Activated CD8-positive, alpha-beta T cell treated with anti-CD3 and anti-CD28 coated beads for 36 hours (primary cell): Measurements from ENCODE around the gene NPS. TPM values are rescaled to one million over a fixed set of nuclear protein-coding genes. Genes with fewer than 3 reads are reported as not detected.

Experiments
- ATAC-seq: fragments of 200-7000 bp; cut with Tn5 transposase; one replicate; pipeline ENCODE4 v1.10.0; 2021; ENCODE audit warnings: mild to moderate bottlenecking, moderate library complexity
- CTCF ChIA-PET: fragments of 350-600 bp; sonication (Branson Sonifier 250); formaldehyde crosslinking; loops from one replicate; lab custom pipeline; 2021; ENCODE audit warnings: antibody characterized with exemption; lab: Charles Lee
- POLR2A ChIA-PET: fragments of 350-600 bp; sonication (Branson Sonifier 250); formaldehyde crosslinking; loops from one replicate; lab custom pipeline; 2021; ENCODE audit warnings: antibody characterized with exemption; lab: Charles Lee
- DNase-seq: peaks from one replicate; pipeline ENCODE4 v3.0.0-alpha.2; 2020
- H3K27ac Mint-ChIP-seq: one replicate; pipeline ENCODE4 v1.8.0; 2021; ENCODE audit warnings: mild to moderate bottlenecking, mixed read lengths
- H3K27me3 Mint-ChIP-seq: one replicate; pipeline ENCODE4 v1.8.0; 2021; ENCODE audit warnings: mixed read lengths
- H3K36me3 Mint-ChIP-seq: one replicate; pipeline ENCODE4 v1.8.0; 2021; ENCODE audit warnings: low read depth, mixed read lengths
- H3K4me1 Mint-ChIP-seq: one replicate; pipeline ENCODE4 v1.8.0; 2021; ENCODE audit warnings: low read depth, mixed read lengths
- H3K4me3 Mint-ChIP-seq: one replicate; pipeline ENCODE4 v1.8.0; 2021; ENCODE audit warnings: mild to moderate bottlenecking, moderate library complexity, mixed read lengths
- H3K9me3 Mint-ChIP-seq: one replicate; pipeline ENCODE4 v1.8.0; 2021; ENCODE audit warnings: mixed read lengths
- intact Hi-C: fragments of 100-400 bp; cut with micrococcal nuclease; formaldehyde crosslinking; loops from one replicate; pipeline ENCODE4 v1.10.0; 2022
- total RNA-seq, 2 experiments: library from RNA; stranded (reverse); gene quantifications; one replicate each; pipeline ENCODE4 v1.2.3, GENCODE V29; 2021
- TF ChIP-seq, protein P1 (sequence below): fragments of 200-600 bp; IDR thresholded peaks from one replicate; pipeline ENCODE4 v1.8.0; 2022; ENCODE audit warnings: antibody characterized with exemption, mild to moderate bottlenecking

Gene NPS
- total RNA-seq, 2 experiments from 2014 or later: not detected

DNA sequence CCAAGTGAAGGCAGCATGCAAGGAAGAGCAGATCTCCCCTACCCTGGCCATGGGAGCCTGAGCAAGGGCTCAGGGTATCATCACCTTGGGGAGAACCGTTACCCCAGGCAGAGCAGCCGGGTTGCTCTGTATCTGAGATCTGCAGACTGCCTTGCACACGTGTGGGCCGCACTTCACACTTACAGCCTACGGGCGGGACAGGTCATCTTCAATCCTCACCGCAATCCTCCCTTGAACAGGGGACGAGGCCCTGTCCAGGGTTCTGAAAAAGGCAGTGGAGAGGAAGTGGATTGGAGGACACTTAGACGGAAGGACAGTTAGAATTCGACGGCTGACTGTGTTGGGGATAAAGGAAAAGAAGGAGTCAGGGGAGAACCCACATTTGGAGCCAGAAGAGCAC is 51.4 kb downstream of the NPS start:
- intact Hi-C loops: no loop called here
- no peaks in the 10 kb centered on the region for H3K36me3 Mint-ChIP-seq
- H3K27me3 Mint-ChIP-seq: no peaks in the 10 kb centered on the region
- POLR2A ChIA-PET: no interaction called here
- H3K9me3 Mint-ChIP-seq: no peaks in the 10 kb centered on the region
- H3K4me3 Mint-ChIP-seq: no peak overlapping the region
- TF ChIP-seq, protein P1, sequence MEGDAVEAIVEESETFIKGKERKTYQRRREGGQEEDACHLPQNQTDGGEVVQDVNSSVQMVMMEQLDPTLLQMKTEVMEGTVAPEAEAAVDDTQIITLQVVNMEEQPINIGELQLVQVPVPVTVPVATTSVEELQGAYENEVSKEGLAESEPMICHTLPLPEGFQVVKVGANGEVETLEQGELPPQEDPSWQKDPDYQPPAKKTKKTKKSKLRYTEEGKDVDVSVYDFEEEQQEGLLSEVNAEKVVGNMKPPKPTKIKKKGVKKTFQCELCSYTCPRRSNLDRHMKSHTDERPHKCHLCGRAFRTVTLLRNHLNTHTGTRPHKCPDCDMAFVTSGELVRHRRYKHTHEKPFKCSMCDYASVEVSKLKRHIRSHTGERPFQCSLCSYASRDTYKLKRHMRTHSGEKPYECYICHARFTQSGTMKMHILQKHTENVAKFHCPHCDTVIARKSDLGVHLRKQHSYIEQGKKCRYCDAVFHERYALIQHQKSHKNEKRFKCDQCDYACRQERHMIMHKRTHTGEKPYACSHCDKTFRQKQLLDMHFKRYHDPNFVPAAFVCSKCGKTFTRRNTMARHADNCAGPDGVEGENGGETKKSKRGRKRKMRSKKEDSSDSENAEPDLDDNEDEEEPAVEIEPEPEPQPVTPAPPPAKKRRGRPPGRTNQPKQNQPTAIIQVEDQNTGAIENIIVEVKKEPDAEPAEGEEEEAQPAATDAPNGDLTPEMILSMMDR: no peak
- CTCF ChIA-PET: no interaction called here
- no peak overlapping the region for H3K27ac Mint-ChIP-seq
- no peak for DNase-seq
- ATAC-seq: no peak
- H3K4me1 Mint-ChIP-seq: no peaks in the 10 kb centered on the region

Other genes with a start within 250 kb of the NPS start
- not detected for gene FOXI2, start 187.9 kb downstream of the NPS start, total RNA-seq